Myocyte (in vitro differentiated cells): Measurements from ENCODE around the gene CLDN22. TPM values are rescaled to one million over a fixed set of nuclear protein-coding genes. Genes with fewer than 3 reads are reported as not detected.
"Not testable (repeated sequence)": the region's sequence is repeated elsewhere in the genome, so short reads cannot be mapped to it uniquely, and the experiment has no call there.

Experiments used
- DNase-seq: peaks from one replicate; pipeline ENCODE4 v3.0.0-alpha.2; 2012; ENCODE audit warnings: low read depth
- total RNA-seq: library from RNA; depleted of rRNA; stranded (reverse); fragments of >200 nt; gene quantifications from 2 replicates; pipeline ENCODE4 v1.2.3, GENCODE V29; 2014

CLDN22 gene
- total RNA-seq, 1 donor from 2014 or later: not detected

DNA sequence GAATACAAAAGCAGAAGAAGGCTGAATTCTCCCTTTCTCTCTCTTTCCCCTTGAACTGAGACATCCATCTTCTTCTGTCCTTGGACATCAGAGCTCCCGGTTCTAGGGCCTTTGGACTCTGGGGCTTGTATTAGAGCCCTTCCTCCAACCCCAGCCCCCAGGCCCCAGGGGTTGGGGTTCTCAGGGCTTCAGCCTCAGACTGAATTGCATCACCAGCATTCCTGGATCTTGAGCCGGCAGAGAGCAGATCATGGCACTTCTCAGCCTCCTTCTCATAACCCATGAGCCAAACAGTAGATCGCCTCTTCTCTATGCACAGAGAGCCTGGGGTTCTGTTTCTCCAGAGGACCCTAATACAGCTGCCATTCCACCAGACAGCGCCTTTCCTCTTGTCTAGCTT lies 27.5 kb upstream of the CLDN22 start:
- DNase-seq: no peak

DNA sequence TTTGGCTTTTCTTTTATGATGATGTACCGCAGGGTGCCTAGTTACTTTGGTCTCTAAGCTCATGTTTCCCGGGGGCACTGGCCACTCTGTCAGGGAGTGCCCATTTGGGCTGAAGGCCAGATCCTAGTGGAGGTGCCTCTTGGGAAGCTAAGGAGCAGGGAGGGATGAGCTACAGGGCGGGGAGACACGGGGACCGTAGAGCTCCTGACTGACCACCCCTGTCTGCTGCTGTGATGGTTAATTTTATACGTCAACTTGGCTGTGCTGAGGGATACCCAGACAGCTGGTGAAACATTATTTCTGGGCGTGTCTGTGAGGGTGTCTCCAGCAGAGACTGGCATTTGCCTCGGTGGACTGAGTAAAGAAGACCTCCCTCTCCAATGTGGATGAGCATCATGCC lies 27.1 kb upstream of the CLDN22 start:
- DNase-seq: no peak

DNA sequence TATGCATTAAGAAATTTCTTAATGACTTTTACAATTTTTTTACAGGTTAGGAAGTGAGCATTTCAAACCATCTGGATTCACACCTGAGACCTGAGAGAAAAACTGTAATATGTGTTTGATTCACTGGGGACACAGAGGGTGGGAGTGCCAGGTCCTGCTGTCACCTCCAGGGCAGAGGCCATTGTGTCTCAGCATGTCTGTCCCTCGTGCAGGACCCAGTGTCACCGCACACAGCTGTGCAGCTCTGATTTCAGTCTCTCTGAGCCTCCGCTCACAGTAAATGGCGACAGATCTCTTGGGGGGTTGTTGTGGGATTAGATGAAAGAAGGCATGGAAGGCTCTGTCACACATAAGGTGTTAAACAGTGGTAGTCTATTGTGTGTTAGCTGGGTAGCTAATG lies 25.2 kb upstream of the CLDN22 start:
- no peak for DNase-seq

DNA sequence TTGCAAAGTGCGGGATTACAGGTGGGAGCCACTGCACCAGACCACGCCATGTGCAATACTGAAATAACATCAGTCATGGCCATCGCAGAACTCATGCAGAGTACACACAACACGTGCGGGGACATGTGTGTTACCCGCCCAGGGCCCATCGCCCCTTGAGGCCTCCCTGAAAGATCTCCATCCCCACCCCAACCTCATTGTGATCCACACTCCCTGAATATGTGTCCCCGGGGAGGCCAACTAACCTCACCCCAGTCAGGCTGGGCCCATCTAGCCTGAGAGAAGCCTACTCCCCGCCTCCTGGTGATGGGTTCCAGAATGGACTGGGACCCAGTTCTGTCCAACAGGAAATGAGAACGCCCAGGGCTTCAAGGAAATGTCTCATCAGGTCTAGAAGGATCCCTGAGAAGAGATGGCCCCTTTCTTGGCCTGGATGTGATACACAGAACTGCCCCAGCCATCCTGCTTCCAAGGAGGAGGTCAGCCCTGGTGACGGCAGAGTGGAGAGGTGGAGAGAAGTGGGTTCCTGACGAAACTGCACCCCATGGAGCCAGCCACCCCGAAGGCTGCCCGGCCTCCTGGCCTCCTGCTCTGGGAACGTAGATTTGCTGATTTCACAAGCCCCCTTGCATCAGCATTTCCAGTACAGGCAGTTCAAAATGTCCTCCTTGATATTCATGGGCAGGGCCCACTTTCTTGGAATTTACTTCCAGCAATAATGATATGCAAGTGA lies 24.6 kb upstream of the CLDN22 start:
- no peak for DNase-seq

DNA sequence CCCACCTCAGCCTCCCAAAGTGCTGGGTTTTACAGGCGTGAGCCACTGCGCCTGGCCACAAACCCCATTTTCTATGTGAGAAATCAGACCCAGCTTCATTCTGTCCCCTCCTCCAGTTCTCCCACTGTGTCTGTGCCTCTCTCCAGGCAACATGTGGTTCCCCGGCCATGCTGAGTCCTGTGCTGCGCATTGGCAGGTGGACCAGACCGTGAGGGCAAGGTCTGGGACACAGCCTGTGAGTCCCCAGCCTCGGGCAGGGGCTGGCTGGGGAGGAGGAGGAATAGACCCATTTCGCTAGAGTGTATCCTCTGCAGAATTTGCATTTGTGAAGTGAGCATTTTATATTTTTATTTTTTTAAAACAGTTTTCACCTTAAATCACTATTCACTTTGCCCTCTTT lies 23.7 kb upstream of the CLDN22 start:
- no peak for DNase-seq

DNA sequence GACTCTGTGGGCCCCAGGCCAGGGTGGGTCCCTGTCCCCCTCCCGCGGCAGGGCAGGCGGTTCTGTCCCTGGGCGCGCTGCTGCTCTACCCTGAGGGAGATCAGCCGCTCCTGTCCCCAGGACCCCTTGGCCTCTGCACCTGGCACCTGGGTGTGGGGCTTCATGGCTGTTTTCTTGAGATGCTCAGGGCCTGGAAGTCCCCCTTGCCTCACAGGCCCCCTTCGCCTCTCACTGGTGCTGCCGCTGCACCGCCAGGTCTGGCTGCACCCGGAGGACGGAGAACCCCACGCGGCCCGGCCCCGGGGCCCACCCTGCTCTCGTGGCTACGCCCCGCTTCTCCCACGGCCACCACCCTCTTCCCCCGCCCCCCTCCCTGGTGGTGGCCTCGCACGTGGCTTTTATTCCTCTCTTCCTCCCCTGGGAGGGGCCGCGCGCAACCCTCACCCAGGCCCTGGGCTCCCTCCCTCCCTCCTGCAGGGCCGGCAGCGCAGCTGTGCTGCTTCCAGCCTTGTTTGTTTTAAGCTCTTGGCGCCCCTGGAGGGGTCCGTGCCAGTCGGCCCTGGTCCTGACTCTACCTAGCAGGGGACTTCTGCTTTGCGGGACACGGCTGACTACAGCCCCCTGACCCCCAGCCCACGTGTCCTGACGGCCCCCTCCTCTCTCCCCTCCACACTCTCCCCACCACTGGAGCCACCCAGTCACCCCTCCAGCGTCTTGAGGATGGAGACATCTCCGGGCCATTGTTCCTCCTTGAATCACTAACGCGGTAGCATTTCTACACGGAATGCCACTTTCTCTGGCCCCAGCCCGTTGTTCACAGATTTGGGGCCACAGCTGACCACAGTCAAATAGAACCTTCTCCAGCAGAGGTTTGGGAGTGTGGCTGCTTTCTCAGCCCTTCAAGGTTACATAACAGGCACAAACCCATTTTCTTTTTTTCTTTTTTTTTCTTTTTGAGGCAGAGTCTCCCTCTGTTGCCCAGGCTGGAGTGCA lies 22.8 kb upstream of the CLDN22 start:
- DNase-seq: no peak

DNA sequence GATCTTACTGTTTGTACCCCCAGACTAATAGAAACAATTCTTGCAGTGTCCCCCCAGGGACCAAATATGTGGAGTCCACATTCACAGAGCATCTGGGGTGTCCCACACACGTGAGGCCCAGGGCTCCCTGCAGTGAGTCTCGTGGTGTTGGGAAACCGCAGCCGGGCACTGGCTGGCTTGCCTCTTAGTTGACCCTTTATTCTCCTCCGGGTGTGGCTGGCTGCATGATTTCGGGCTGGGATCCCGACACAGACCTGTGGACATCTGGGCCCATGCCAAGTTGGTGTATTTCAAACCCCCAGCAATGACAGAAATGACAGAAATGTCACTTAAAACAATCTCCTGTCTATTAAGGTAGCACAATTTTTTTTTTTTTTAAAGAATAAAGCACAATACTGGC lies 17.8 kb upstream of the CLDN22 start:
- DNase-seq: no peak

DNA sequence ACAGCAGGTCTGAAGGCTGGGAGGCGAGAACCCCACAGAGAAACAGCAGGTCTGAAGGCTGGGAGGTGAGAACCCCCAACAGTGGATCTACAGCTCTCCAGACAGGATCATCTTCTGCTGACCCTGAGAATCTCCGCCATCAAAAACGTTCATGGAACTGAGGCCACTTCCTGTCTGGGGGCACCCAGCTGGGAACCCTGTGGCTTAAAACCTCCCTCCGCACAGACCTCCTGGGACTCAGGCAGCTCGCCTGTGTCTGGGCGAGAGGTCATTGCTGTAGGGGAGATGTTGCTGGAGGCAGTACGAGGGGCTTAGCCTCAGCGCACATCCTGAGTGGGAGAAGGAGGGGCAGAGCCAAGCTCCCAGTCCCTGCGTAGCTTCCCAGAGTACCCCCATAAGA lies 17.3 kb upstream of the CLDN22 start:
- DNase-seq: no peak

DNA sequence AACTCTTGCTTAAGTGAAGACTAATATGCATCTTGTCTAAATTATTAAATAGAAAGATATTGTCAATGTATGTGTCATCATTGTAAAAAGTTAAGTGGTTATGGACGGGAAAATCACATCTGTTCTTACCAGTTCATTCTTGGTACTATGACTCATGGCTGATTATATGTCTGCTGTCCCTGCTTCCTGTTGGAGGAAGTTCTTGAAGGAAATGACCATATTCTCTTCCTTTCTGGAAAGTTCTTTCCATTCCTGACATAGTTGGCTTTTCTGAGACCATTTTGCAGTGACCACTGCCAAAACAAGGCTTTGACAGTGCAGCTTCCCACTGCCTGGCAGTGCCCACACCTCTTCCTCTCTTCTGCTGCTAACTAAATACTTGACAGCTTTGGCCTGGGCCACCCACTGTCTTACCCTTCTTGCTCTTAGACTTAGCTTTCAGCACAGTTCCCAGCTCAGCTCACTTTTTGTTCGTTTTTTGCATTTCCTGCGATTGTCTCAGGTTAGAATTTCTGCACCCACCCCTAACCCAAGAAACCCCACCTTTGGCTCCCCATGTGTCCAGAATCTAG lies 15.4 kb upstream of the CLDN22 start:
- DNase-seq: peak; percentile 81

DNA sequence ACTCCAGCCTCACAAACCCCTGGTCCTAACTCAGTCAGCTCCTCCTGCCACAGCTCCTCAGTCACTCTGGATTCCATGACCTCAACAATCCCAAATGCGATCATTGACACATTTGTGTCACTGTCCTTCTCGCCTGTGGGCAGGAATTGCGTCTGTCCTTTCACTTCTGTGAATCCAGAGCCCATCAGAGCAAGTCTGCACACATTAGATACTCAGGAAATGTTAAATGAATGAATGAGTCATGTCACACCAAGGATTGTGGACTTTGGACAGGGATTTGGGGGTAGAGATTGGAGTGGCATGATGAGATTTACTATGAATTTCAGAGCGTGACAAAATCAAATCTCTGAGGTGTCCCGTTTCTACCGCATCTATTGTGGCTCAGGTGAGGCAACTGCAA lies 13.9 kb upstream of the CLDN22 start:
- DNase-seq: no peak

DNA sequence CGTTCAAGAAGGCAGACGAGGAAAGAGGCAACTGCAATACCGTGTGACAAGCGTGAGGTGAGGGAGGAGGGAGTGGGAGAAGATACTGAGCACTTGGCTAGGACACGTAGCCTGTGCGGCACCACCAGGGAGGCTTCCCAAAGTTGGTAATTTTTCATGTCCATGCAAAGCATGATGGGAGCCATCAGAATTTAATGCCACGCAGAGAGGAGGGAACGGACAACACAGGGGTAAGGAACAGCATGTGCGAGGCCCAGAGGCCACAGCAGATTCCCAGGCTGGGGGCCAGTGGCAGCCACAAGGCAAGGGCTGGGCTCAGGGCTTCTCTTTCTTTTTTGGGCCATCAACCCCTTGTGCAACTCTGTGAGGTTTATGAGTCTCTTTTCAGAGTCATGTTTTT lies 13.1 kb upstream of the CLDN22 start:
- DNase-seq: no peak

DNA sequence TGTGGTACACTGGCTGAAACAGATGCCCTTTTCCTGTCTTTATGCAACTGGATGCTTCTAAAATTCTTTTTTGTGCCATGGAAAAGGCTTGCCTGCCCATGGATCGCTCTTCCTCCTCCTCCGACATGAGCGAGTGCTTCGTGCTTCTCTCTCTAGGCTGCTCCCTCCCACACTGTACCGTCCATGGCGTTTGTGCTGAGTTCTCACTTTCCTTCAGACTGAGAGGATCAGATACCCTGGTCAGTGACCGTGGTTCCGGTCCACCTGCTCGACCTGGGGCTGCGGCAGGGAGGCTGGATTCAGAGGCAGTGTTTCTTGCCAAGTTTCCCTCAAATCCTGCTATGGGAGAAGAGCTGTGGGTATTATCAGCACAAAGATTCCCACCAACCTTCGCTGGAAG lies 12.4 kb upstream of the CLDN22 start:
- DNase-seq: no peak

DNA sequence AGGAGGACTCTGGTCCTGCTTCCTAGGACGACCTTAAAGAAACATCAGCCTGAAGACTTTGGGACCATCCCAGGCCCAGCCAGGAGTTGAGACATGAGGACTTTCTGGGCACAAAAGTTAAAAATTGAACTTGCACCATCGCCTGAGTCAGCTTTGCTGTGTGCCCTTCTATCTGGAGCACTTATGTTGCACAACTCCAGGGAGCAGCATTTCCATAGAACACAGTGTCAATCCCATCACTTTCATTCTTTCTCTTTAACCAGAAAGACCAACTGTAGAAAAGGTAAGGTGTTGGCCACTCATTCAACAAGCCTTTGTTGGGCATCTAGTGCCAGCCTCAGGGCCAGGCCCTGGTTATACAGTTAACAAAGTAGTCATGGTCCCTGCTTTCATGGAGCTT lies 10.8 kb upstream of the CLDN22 start:
- no peak for DNase-seq

DNA sequence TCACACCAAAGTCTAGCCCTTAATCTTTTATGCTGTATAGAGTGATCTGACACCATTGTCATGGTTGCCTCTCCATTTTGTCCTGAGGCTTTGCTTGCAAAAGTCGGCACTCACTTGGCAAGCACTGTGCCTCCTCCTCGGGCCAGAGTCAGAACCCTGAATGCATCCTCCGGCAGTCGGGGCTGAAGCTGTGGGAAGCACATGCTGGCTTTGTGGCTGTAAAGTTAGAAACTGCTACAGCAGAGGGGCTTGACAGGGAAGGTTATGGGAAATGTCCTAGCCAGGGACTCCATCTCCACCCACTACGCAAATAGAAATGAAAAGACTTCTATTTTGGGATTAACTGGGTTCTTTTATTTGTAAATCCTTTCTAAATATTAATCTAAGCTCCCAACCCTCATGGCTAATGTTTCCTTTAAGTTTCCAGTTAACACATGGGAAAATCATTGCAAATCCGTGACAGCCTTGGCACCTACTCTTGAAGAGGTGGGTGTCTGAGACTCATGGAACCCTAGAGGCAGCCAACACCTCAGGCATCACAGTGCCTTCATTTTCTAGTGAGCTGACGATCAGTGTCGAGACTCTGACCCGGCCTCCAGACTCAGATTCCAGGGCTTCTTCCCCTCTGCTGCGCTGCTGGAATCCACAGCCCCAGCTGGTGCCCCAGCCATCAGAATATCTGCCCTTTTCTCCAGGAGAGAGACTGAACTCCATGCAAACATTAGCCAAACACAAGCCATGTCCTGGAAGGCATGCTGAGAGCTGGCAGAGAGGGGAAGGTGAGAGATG lies 10.1 kb upstream of the CLDN22 start:
- no peak for DNase-seq

DNA sequence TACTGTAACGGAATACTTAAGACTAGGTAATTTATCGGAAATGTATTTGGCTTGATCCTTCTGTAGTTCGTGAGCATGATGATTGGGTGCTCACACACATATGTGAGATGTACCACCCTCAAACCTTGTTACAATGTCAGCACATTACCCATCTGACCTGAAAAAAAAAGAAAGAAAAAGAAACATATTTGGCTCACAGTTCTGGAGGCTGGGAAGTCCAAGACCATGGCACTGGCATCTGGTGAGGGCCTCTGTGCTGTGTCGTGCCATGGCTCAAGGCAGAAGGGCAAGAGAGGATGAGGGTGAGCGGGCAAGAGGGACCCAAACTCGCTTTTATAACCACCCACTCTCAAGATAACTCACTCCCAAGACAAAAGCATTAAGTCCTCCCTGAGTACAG lies 9.2 kb upstream of the CLDN22 start:
- no peak for DNase-seq

DNA sequence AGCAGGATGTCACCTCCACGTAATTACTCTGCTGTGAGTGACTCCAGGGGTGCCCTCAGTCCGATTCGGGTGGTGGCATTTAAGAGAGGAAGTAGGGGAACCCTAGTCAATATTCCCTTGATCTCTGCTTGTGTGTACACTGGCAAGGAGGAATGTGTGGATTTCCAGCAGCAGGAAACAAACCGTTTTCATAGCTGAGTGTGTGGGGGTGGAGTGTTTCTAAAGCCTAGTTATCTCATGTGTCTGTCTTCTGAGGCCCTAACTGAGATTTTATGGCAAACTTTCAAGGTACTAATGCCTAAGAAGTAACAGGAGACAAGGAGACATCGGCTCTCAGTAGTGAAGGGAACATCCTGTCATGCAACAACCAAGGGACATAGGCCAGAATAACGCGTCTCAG lies 8.8 kb upstream of the CLDN22 start:
- no peak for DNase-seq

DNA sequence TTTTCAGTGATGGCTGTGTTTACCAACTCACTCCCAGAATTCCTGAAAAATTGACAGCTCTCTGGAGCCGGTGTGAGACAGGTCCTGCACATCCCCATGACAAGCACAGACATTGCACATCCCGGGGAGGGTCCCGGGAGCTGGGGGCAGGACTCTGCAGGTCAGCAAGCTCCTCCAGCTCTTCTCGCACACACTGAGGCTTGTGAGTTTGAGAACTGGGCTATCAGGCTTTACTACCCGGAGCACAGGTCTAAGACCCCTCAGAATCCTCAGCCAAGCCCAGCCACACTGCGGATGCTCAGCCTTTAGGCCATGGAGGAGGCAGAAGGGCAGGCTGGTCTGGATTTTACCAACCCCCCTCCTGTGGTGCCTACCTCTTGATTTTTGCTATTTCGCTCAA lies 7.8 kb upstream of the CLDN22 start:
- no peak for DNase-seq

DNA sequence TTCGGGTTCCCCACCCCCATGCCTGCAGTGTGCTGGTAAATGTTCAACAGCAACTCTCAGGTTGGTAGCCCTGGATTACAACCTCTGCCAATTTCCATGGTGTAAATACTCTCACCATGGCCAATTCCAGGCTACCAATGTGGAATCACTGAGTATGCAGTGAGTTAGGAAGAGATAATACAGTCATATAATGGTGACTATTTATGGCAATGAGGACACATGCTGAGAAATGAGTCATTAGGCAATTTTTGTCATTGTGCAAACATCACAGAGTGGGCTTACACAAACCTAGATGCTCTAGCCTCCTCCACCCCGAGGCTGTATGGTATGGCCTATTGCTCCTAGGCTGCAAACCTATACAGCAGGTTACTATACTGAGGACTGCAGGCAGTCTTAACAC lies 6.8 kb upstream of the CLDN22 start:
- DNase-seq: no peak

DNA sequence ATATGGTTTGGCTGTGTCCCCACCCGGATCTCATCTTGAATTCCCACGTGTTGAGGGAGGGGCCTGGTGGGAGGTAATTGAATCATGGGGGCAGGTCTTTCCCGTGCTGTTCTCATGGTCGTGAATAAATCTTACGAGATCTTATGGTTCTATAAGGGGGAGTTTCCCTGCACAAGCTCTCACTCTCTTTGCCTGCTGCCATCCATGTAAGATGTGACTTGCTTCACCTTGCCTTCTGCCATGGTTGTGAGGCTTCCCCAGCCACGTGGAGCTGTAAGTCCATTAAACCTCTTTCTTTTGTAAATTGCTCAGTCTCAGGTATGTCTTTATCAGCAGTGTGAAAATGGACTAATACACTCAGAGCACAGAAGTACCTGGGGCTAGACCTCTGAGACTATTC lies 6.3 kb upstream of the CLDN22 start:
- DNase-seq: not testable (repeated sequence)

DNA sequence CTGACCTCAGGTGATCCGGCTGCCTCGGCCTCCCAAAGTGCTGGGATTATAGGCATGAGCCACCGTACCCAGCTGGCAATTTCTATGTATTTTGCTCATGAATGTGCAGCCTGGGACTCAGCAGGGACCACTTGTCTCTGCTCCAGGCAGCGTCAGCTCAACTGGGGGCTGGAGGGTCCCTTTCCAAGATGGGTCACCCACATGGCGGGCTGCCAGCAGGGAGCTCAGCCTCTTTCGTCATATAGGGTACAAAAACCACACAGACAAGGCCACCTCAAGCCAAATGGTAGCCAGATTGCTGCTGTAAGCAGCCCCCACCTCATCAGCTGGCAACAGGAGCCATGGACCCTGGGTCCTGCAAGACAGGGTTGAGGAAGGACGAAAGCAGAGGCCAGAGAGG lies 4.5 kb upstream of the CLDN22 start:
- DNase-seq: no peak

DNA sequence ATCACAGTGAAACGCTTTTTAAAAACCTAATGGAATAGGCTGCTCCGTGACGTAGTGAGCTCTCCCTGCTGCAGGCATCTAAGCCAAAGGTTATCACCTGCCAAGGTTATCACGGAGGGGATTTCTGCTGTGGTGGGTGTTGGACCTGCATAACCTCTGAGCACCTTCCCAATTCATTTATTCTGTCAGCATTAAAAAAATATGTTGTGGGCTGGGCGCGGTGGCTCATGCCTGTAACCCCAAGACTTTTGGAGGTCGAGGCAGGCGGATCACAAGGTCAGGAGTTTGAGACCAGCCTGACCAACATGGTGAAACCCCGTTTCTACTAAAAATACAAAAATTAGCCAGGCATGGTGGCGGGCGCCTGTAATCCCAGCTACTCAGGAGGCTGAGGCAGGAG lies 4.0 kb upstream of the CLDN22 start:
- not testable (repeated sequence) for DNase-seq
